ENCODE measurements around the gene MCRS1. TPM values are rescaled to one million over a fixed set of nuclear protein-coding genes. Genes with fewer than 3 reads are reported as not detected.

The MCRS1 gene
- total RNA-seq, 1 experiment from 2014 or later, result 66.9 TPM

GRCh38 chr12:49563951-49564685, 3.8 kb downstream of the MCRS1 start:
- Histone ChIP-seq H3K79me2 (ENCODE audit: low read depth) (peaks cover 26% of the 10 kb centered on the region), H3K4me2 (no peak overlapping the region), H3K9me2 (ENCODE audit: insufficient read depth) (no peaks in the 10 kb centered on the region), H3K36me3 (ENCODE audit: low read depth) (peaks cover 30% of the 10 kb centered on the region; the same call in 1 of the 2 replicates), H3K27me3 (ENCODE audit: insufficient read depth, low read depth) (no peaks in the 10 kb centered on the region), H3K4me1 (replicated peaks; ENCODE audit: insufficient read depth) (peaks cover 6% of the 10 kb centered on the region; the same call in 1 of the 2 replicates), H2AFZ (no peak overlapping the region), H3K4me3 (no peak overlapping the region), H3K27ac (no peak overlapping the region), H3K9me3 (ENCODE audit: insufficient read depth, low read depth) (no peaks in the 10 kb centered on the region), H4K20me1 (ENCODE audit: insufficient read depth) (no peaks in the 10 kb centered on the region; the same call in 1 of the 2 replicates), H3F3A (ENCODE audit: insufficient read depth, low read depth) (peaks cover 9% of the 10 kb centered on the region; the same call in 1 of the 2 replicates)
- POLR2A ChIA-PET (ENCODE audit: unreplicated experiment), result interaction anchor here (0.5 kb wide), 1 partner anchor 59 kb away, joined by 5 read pairs; the partner anchor contains the start of gene PRPF40B
- no peak for TF ChIP-seq CTCF (conservative IDR thresholded peaks at IDR 0.05)
- TF ChIP-seq EZH2 (IDR thresholded peaks at IDR 0.05; ENCODE audit: low read depth), result no peak
- no TSS peak for BruUV-seq (replicated peaks)
- intact Hi-C loops (cut with micrococcal nuclease; ENCODE audit: unreplicated experiment), result no loop called here
- CTCF ChIA-PET, result no interaction called here
- DNase-seq, result no peak

GRCh38 chr12:49562831-49563230, 5.1 kb downstream of the MCRS1 start:
- no peaks in the 10 kb centered on the region; the same call in 1 of the 2 replicates for H4K20me1 ChIP-seq (ENCODE audit: insufficient read depth)
- DNase-seq, result no peak
- H3K4me1 ChIP-seq (replicated peaks; ENCODE audit: insufficient read depth), result 0 out of 2 replicates have a peak, but pooled peaks cover 6% of the 10 kb centered on the region
- peaks cover 21% of the 10 kb centered on the region for H3K79me2 ChIP-seq (ENCODE audit: low read depth)
- no peak overlapping the region for H3K4me2 ChIP-seq
- CTCF ChIA-PET, result no interaction called here
- BruUV-seq (replicated peaks), result no TSS peak
- peaks cover 30% of the 10 kb centered on the region; the same call in 1 of the 2 replicates for H3K36me3 ChIP-seq (ENCODE audit: low read depth)
- H2AFZ ChIP-seq, result no peak overlapping the region
- no peaks in the 10 kb centered on the region for H3K9me2 ChIP-seq (ENCODE audit: insufficient read depth)
- intact Hi-C loops (cut with micrococcal nuclease; ENCODE audit: unreplicated experiment), result no loop called here
- H3K4me3 ChIP-seq, result no peak overlapping the region
- no peaks in the 10 kb centered on the region for H3F3A ChIP-seq (ENCODE audit: insufficient read depth, low read depth)
- no peaks in the 10 kb centered on the region for H3K27me3 ChIP-seq (ENCODE audit: insufficient read depth, low read depth)
- no peak overlapping the region for H3K27ac ChIP-seq
- no peaks in the 10 kb centered on the region for H3K9me3 ChIP-seq (ENCODE audit: insufficient read depth, low read depth)
- POLR2A ChIA-PET (ENCODE audit: unreplicated experiment), result no interaction called here
- TF ChIP-seq CTCF (conservative IDR thresholded peaks at IDR 0.05) (no peak), EZH2 (IDR thresholded peaks at IDR 0.05; ENCODE audit: low read depth) (no peak)

DNA sequence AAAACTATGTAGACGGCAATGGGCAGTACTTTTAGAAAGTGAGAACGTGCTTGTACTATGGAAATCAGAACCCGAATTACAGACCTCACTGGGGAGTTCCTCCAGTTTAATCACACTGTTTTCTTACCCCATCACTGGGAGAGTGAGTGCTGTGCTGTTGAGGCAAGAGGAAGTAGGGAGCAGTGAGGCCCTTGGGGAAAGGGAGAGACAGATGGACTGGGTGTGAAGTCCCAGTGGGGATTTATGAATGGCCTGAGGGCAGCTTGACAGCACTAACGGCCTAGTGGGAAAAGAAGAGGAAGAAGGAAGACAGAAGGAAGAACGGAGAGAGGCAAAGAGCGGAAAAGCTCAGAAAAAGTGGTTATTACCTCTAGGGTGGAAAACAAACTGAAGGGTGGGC, 5.7 kb downstream of the MCRS1 start:
- 0 out of 2 replicates have a peak, but pooled peaks cover 6% of the 10 kb centered on the region for H3K4me1 ChIP-seq (replicated peaks; ENCODE audit: insufficient read depth)
- ChIA-PET POLR2A (ENCODE audit: unreplicated experiment) (no interaction called here), CTCF (no interaction called here)
- H3K27me3 ChIP-seq (ENCODE audit: insufficient read depth, low read depth), result no peaks in the 10 kb centered on the region
- DNase-seq, result no peak
- H3K27ac ChIP-seq, result no peak overlapping the region
- H4K20me1 ChIP-seq (ENCODE audit: insufficient read depth), result no peaks in the 10 kb centered on the region; the same call in 1 of the 2 replicates
- no TSS peak for BruUV-seq (replicated peaks)
- H2AFZ ChIP-seq, result no peak overlapping the region
- H3K9me3 ChIP-seq (ENCODE audit: insufficient read depth, low read depth), result no peaks in the 10 kb centered on the region
- H3K9me2 ChIP-seq (ENCODE audit: insufficient read depth), result no peaks in the 10 kb centered on the region
- H3K36me3 ChIP-seq (ENCODE audit: low read depth), result peaks cover 30% of the 10 kb centered on the region; the same call in 1 of the 2 replicates
- intact Hi-C loops (cut with micrococcal nuclease; ENCODE audit: unreplicated experiment), result no loop called here
- H3K4me3 ChIP-seq, result no peak overlapping the region
- no peaks in the 10 kb centered on the region for H3F3A ChIP-seq (ENCODE audit: insufficient read depth, low read depth)
- no peak overlapping the region for H3K4me2 ChIP-seq
- TF ChIP-seq EZH2 (IDR thresholded peaks at IDR 0.05; ENCODE audit: low read depth) (no peak), CTCF (conservative IDR thresholded peaks at IDR 0.05) (no peak)
- H3K79me2 ChIP-seq (ENCODE audit: low read depth), result peaks cover 16% of the 10 kb centered on the region

Data from PC-9 (cell line).